OCI-LY3 (cell line): Measurements from ENCODE around the gene NUMA1.

Experiments
- H2AFZ ChIP-seq: fragments of 200-600, 300-600 bp; shearing (Covaris generic); 2 replicates; pipeline ENCODE4 v1.6.0; 2014; ENCODE audit warnings: antibody characterized with exemption, low read depth, low read length
- H3K27ac ChIP-seq: fragments of 200-600, 300-600 bp; sonication (generic); 2 replicates; pipeline ENCODE4 v1.5.1; 2014; ENCODE audit warnings: mild to moderate bottlenecking, low read length, moderate library complexity, mixed read lengths
- H3K27me3 ChIP-seq: fragments of 200-600, 300-600 bp; sonication (generic); 2 replicates; pipeline ENCODE4 v1.6.1; 2014; ENCODE audit warnings: low read depth, low read length, mixed read lengths
- H3K36me3 ChIP-seq: fragments of 200-600, 300-600 bp; sonication (generic); replicated peaks from 2 replicates; pipeline ENCODE3; 2014; ENCODE audit warnings: low read depth, low read length, mixed read lengths
- H3K4me1 ChIP-seq: fragments of 300-600, 200-600 bp; sonication (generic); 2 replicates; pipeline ENCODE4 v1.6.1; 2014; ENCODE audit warnings: low read length, mixed read lengths
- H3K4me2 ChIP-seq: fragments of 200-600, 300-600 bp; sonication (generic); 2 replicates; pipeline ENCODE4 v1.6.1; 2014; ENCODE audit warnings: low read length, mixed read lengths
- H3K4me3 ChIP-seq: fragments of 300-600, 200-600 bp; sonication (generic); 2 replicates; pipeline ENCODE4 v1.5.1; 2014; ENCODE audit warnings: antibody characterized with exemption, mild to moderate bottlenecking, low read length, moderate library complexity
- H3K79me2 ChIP-seq: fragments of 300-600, 200-600 bp; shearing (Covaris generic); 2 replicates; pipeline ENCODE4 v1.6.1; 2014; ENCODE audit warnings: mild to moderate bottlenecking, low read length, mixed read lengths
- H3K9ac ChIP-seq: fragments of 300-600, 200-600 bp; shearing (Covaris generic); 2 replicates; pipeline ENCODE4 v1.6.0; 2014; ENCODE audit warnings: mild to moderate bottlenecking, low read length, moderate library complexity
- H3K9me3 ChIP-seq: fragments of 200-600, 300-600 bp; shearing (Covaris generic); 2 replicates; pipeline ENCODE4 v1.6.1; 2014; ENCODE audit warnings: low read length, mixed read lengths; ENCODE audit not compliant: insufficient read depth
- H4K20me1 ChIP-seq: fragments of 200-600, 300-600 bp; sonication (generic); 2 replicates; pipeline ENCODE4 v1.6.1; 2016; ENCODE audit warnings: low read length, mixed read lengths; ENCODE audit not compliant: insufficient read depth
- CTCF ChIP-seq: fragments of 200-600, 300-600 bp; sonication (generic); IDR thresholded peaks from 2 replicates; pipeline ENCODE4 v1.5.1; 2014; ENCODE audit warnings: antibody characterized with exemption, low read length, low read depth
- EZH2phosphoT487 ChIP-seq: fragments of 200-600 bp; shearing (Covaris generic); IDR thresholded peaks from 2 replicates; pipeline ENCODE4 v1.6.1; 2018; ENCODE audit warnings: antibody characterized with exemption, mixed run types, low read depth

NUMA1 gene

GRCh38 chr11:72008728-72009127 lies 71.6 kb downstream of the NUMA1 start:
- Histone ChIP-seq H3K9ac (no peak overlapping the region), H3K9me3 (no peaks in the 10 kb centered on the region), H3K4me3 (no peak overlapping the region), H3K4me2 (no peak overlapping the region), H3K27me3 (no peaks in the 10 kb centered on the region), H2AFZ (no peak overlapping the region), H4K20me1 (no peaks in the 10 kb centered on the region; the same call in 1 of the 2 replicates), H3K4me1 (no peaks in the 10 kb centered on the region), H3K27ac (no peak overlapping the region), H3K79me2 (no peaks in the 10 kb centered on the region), H3K36me3 (peaks cover 84% of the 10 kb centered on the region)
- TF ChIP-seq EZH2phosphoT487 (no peak), CTCF (no peak)

GRCh38 chr11:72007587-72007986 lies 72.8 kb downstream of the NUMA1 start:
- Histone ChIP-seq H4K20me1 (no peaks in the 10 kb centered on the region; the same call in 1 of the 2 replicates), H2AFZ (no peak overlapping the region), H3K4me1 (no peaks in the 10 kb centered on the region), H3K4me3 (no peak overlapping the region), H3K79me2 (no peaks in the 10 kb centered on the region), H3K27me3 (no peaks in the 10 kb centered on the region), H3K36me3 (peaks cover 84% of the 10 kb centered on the region), H3K27ac (no peak overlapping the region), H3K4me2 (no peak overlapping the region), H3K9ac (no peak overlapping the region), H3K9me3 (no peaks in the 10 kb centered on the region)
- no peak for TF ChIP-seq EZH2phosphoT487
- no peak for TF ChIP-seq CTCF

GRCh38 chr11:72007089-72007476 lies 73.3 kb downstream of the NUMA1 start:
- no peak overlapping the region for H3K27ac ChIP-seq
- no peaks in the 10 kb centered on the region for H3K4me1 ChIP-seq
- no peaks in the 10 kb centered on the region for H3K79me2 ChIP-seq
- H2AFZ ChIP-seq = no peak overlapping the region
- H3K27me3 ChIP-seq = no peaks in the 10 kb centered on the region
- H3K9me3 ChIP-seq = no peaks in the 10 kb centered on the region
- no peak overlapping the region for H3K9ac ChIP-seq
- peaks cover 84% of the 10 kb centered on the region for H3K36me3 ChIP-seq
- no peak overlapping the region for H3K4me3 ChIP-seq
- H4K20me1 ChIP-seq = no peaks in the 10 kb centered on the region; the same call in 1 of the 2 replicates
- no peak for TF ChIP-seq CTCF
- no peak for TF ChIP-seq EZH2phosphoT487
- no peak overlapping the region for H3K4me2 ChIP-seq

GRCh38 chr11:72006309-72007088 lies 73.8 kb downstream of the NUMA1 start:
- no peak overlapping the region for H3K4me3 ChIP-seq
- H3K36me3 ChIP-seq = peaks cover 84% of the 10 kb centered on the region
- no peaks in the 10 kb centered on the region for H3K27me3 ChIP-seq
- H3K9ac ChIP-seq = no peak overlapping the region
- H3K79me2 ChIP-seq = no peaks in the 10 kb centered on the region
- no peaks in the 10 kb centered on the region; the same call in 1 of the 2 replicates for H4K20me1 ChIP-seq
- no peak overlapping the region for H2AFZ ChIP-seq
- H3K27ac ChIP-seq = no peak overlapping the region
- no peaks in the 10 kb centered on the region for H3K4me1 ChIP-seq
- TF ChIP-seq EZH2phosphoT487 (no peak), CTCF (no peak)
- no peak overlapping the region for H3K4me2 ChIP-seq
- no peaks in the 10 kb centered on the region for H3K9me3 ChIP-seq
